Parathyroid adenoma (tissue), 2 donors: ENCODE data around the gene ZCCHC7.

Experiments used
- H2AFZ ChIP-seq: fragments of 300-600 bp; sonication (generic); one replicate; pipeline ENCODE4 v1.7.0; 2017; ENCODE audit warnings: antibody characterized with exemption, mild to moderate bottlenecking
- H3K27ac ChIP-seq: fragments of 300-600 bp; sonication (generic); one replicate; pipeline ENCODE4 v1.7.0; 2017
- H3K27me3 ChIP-seq: fragments of 300-600 bp; sonication (generic); one replicate; pipeline ENCODE4 v1.7.0; 2017; ENCODE audit warnings: low read length; ENCODE audit not compliant: control insufficient read depth, insufficient read depth
- H3K36me3 ChIP-seq: fragments of 300-600 bp; sonication (generic); one replicate; pipeline ENCODE4 v1.7.0; 2017; ENCODE audit warnings: low read length; ENCODE audit not compliant: control insufficient read depth, insufficient read depth
- H3K4me1 ChIP-seq: fragments of 300-600 bp; sonication (generic); one replicate; pipeline ENCODE4 v1.7.0; 2017; ENCODE audit warnings: control low read depth
- H3K4me2 ChIP-seq: fragments of 300-600 bp; sonication (generic); one replicate; pipeline ENCODE4 v1.7.0; 2017; ENCODE audit warnings: low read length
- H3K4me3 ChIP-seq: fragments of 300-600 bp; sonication (generic); one replicate; pipeline ENCODE4 v1.7.0; 2017; ENCODE audit warnings: low read depth, low read length
- H3K79me2 ChIP-seq: fragments of 300-600 bp; sonication (generic); one replicate; pipeline ENCODE4 v1.7.0; 2017; ENCODE audit warnings: control low read depth
- H3K9ac ChIP-seq: fragments of 300-600 bp; sonication (generic); one replicate; pipeline ENCODE4 v1.7.0; 2017; ENCODE audit warnings: mild to moderate bottlenecking
- H3K9me3 ChIP-seq: fragments of 300-600 bp; sonication (generic); one replicate; pipeline ENCODE4 v1.7.0; 2017; ENCODE audit warnings: low read length; ENCODE audit not compliant: control insufficient read depth
- TF ChIP-seq, protein P1 (sequence below): fragments of 300-600 bp; sonication (generic); IDR thresholded peaks from one replicate; pipeline ENCODE4 v1.7.0; 2017; ENCODE audit warnings: antibody characterized with exemption, mild to moderate bottlenecking
- donor health status: primary hyperparathyroidism.

ZCCHC7 gene

GRCh38 chr9:37167456-37168047 is 47.2 kb downstream of the ZCCHC7 start:
- Histone ChIP-seq H3K9me3 (no peaks in the 10 kb centered on the region), H3K36me3 (no peaks in the 10 kb centered on the region), H3K79me2 (no peaks in the 10 kb centered on the region), H3K4me1 (no peaks in the 10 kb centered on the region), H2AFZ (no peak overlapping the region), H3K27me3 (no peaks in the 10 kb centered on the region), H3K9ac (no peak overlapping the region), H3K4me2 (no peak overlapping the region), H3K4me3 (no peak overlapping the region), H3K27ac (no peak overlapping the region)
- TF ChIP-seq, protein P1, sequence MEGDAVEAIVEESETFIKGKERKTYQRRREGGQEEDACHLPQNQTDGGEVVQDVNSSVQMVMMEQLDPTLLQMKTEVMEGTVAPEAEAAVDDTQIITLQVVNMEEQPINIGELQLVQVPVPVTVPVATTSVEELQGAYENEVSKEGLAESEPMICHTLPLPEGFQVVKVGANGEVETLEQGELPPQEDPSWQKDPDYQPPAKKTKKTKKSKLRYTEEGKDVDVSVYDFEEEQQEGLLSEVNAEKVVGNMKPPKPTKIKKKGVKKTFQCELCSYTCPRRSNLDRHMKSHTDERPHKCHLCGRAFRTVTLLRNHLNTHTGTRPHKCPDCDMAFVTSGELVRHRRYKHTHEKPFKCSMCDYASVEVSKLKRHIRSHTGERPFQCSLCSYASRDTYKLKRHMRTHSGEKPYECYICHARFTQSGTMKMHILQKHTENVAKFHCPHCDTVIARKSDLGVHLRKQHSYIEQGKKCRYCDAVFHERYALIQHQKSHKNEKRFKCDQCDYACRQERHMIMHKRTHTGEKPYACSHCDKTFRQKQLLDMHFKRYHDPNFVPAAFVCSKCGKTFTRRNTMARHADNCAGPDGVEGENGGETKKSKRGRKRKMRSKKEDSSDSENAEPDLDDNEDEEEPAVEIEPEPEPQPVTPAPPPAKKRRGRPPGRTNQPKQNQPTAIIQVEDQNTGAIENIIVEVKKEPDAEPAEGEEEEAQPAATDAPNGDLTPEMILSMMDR = no peak

GRCh38 chr9:37172557-37172956 is 52.2 kb downstream of the ZCCHC7 start:
- H3K4me1 ChIP-seq = no peaks in the 10 kb centered on the region
- no peak overlapping the region for H3K4me3 ChIP-seq

GRCh38 chr9:37174247-37174646 is 53.9 kb downstream of the ZCCHC7 start:
- no peak overlapping the region for H3K9ac ChIP-seq
- TF ChIP-seq, protein P1 = no peak
- H3K4me3 ChIP-seq = no peak overlapping the region
- H3K36me3 ChIP-seq = no peaks in the 10 kb centered on the region
- H2AFZ ChIP-seq = no peak overlapping the region
- H3K4me2 ChIP-seq = no peak overlapping the region
- no peaks in the 10 kb centered on the region for H3K27me3 ChIP-seq
- H3K9me3 ChIP-seq = no peaks in the 10 kb centered on the region
- H3K27ac ChIP-seq = no peak overlapping the region
- no peaks in the 10 kb centered on the region for H3K79me2 ChIP-seq
- no peaks in the 10 kb centered on the region for H3K4me1 ChIP-seq

More at GRCh38 chr9:37172557-37172956, 52.2 kb downstream of the ZCCHC7 start:
- no peaks in the 10 kb centered on the region for H3K79me2 ChIP-seq
- TF ChIP-seq, protein P1 = no peak
- H3K27me3 ChIP-seq = no peaks in the 10 kb centered on the region
- H2AFZ ChIP-seq = no peak overlapping the region
- no peaks in the 10 kb centered on the region for H3K36me3 ChIP-seq
- no peak overlapping the region for H3K4me2 ChIP-seq
- no peaks in the 10 kb centered on the region for H3K9me3 ChIP-seq
- no peak overlapping the region for H3K9ac ChIP-seq
- no peak overlapping the region for H3K27ac ChIP-seq

- H3K9me3 ChIP-seq = no peaks in the 10 kb centered on the region
- no peak overlapping the region for H3K27ac ChIP-seq
- H3K36me3 ChIP-seq = no peaks in the 10 kb centered on the region
- H3K4me1 ChIP-seq = no peaks in the 10 kb centered on the region
- no peaks in the 10 kb centered on the region for H3K27me3 ChIP-seq
- H3K4me2 ChIP-seq = no peak overlapping the region
- H3K79me2 ChIP-seq = no peaks in the 10 kb centered on the region
- TF ChIP-seq, protein P1 = no peak
- H3K4me3 ChIP-seq = no peak overlapping the region
- H2AFZ ChIP-seq = no peak overlapping the region
- H3K9ac ChIP-seq = no peak overlapping the region
These were observed 58.4 kb downstream of the ZCCHC7 start for GRCh38 chr9:37178742-37179141.

GRCh38 chr9:37179576-37179975 is 59.2 kb downstream of the ZCCHC7 start:
- Histone ChIP-seq H3K4me3 (no peak overlapping the region), H3K36me3 (no peaks in the 10 kb centered on the region), H3K9ac (no peak overlapping the region), H2AFZ (no peak overlapping the region), H3K9me3 (no peaks in the 10 kb centered on the region), H3K4me1 (no peaks in the 10 kb centered on the region), H3K27ac (no peak overlapping the region), H3K79me2 (no peaks in the 10 kb centered on the region), H3K27me3 (no peaks in the 10 kb centered on the region), H3K4me2 (no peak overlapping the region)
- TF ChIP-seq, protein P1 = no peak
